Panc1 (cell line): ENCODE data around the gene IFNG-AS1. TPM values are rescaled to one million over a fixed set of nuclear protein-coding genes. Genes with fewer than 3 reads are reported as not detected.

Source experiments
- ATAC-seq: fragments of 200-7000 bp; cut with Tn5 transposase; 2 replicates; pipeline ENCODE4 v1.9.1; 2020; ENCODE audit warnings: mild to moderate bottlenecking, moderate library complexity
- BruUV-seq: library from RNA; stranded (reverse); fragments of 400-500 nt; replicated peaks from 2 replicates; lab custom pipeline; 2021; lab: Mats Ljungman, UMichigan
- CTCF ChIA-PET: fragments of 300-600 bp; sonication (Branson Sonifier 250); formaldehyde crosslinking; loops from one replicate; lab custom pipeline; 2022; ENCODE audit warnings: antibody characterized with exemption; lab: Charles Lee
- POLR2A ChIA-PET: fragments of 300-600 bp; sonication (Branson Sonifier 250); formaldehyde crosslinking; loops from one replicate; lab custom pipeline; 2022; ENCODE audit warnings: antibody characterized with exemption; lab: Charles Lee
- DNase-seq: peaks from one replicate; pipeline ENCODE4 v3.0.0-alpha.2; 2010; ENCODE audit warnings: low read depth, low spot score
- H3K27ac ChIP-seq: 2 replicates; pipeline ENCODE4 v1.5.1; 2011; ENCODE audit warnings: mild to moderate bottlenecking, low read length, inconsistent platforms
- H3K27me3 ChIP-seq: fragments of 200-500 bp; sonication (Bioruptor generic); 2 replicates; pipeline ENCODE4 v1.6.0; 2014; ENCODE audit warnings: low read length, inconsistent platforms; ENCODE audit not compliant: control insufficient read depth, insufficient read depth
- H3K36me3 ChIP-seq: fragments of 200-500 bp; sonication (Bioruptor generic); 2 replicates; pipeline ENCODE4 v1.5.1; 2014; ENCODE audit warnings: inconsistent platforms, mild to moderate bottlenecking, low read length, moderate library complexity; ENCODE audit not compliant: control insufficient read depth, insufficient read depth
- H3K4me1 ChIP-seq: 2 replicates; pipeline ENCODE4 v1.5.1; 2011; ENCODE audit warnings: inconsistent platforms, mild to moderate bottlenecking, low read length, moderate library complexity; ENCODE audit not compliant: control insufficient read depth, insufficient read depth
- H3K4me3 ChIP-seq, 2 experiments: 2 replicates each; pipeline ENCODE4 v1.5.1; 2011 to 2012; ENCODE audit warnings: low read depth in 2 of 2, low read length in 2 of 2, mild to moderate bottlenecking in 2 of 2, inconsistent platforms in 1 of 2, moderate library complexity in 1 of 2
- H3K9me3 ChIP-seq: fragments of 200-500 bp; sonication (Bioruptor generic); 2 replicates; pipeline ENCODE4 v1.5.1; 2014; ENCODE audit warnings: low read depth, mild to moderate bottlenecking, inconsistent platforms, low read length, moderate library complexity; ENCODE audit not compliant: control insufficient read depth, insufficient read depth
- POLR2AphosphoS5 ChIP-seq: IDR thresholded peaks from 2 replicates; pipeline ENCODE4 v1.6.1; 2012; ENCODE audit warnings: mild to moderate bottlenecking, low read depth, low read length, moderate library complexity
- SIN3A ChIP-seq: IDR thresholded peaks from 2 replicates; pipeline ENCODE4 v1.6.1; 2012; ENCODE audit warnings: low read depth, mild to moderate bottlenecking, low read length, moderate library complexity, borderline replicate concordance; ENCODE audit not compliant: insufficient read depth
- TCF7L2 ChIP-seq: IDR thresholded peaks from 2 replicates; pipeline ENCODE4 v1.6.1; 2011; ENCODE audit warnings: mild to moderate bottlenecking, low read depth, low read length, inconsistent platforms
- in situ Hi-C: cut with HindIII; loops from 2 replicates; pipeline ENCODE4 v1.10.0; 2016; ENCODE audit warnings: low sequenced_read_pairs, low pct_unique_long_range_greater_than_20kb
- intact Hi-C: fragments of 100-400 bp; cut with micrococcal nuclease; formaldehyde crosslinking; loops from one replicate; pipeline ENCODE4 v1.10.0; 2022; ENCODE audit not compliant: unreplicated experiment
- total RNA-seq: library from RNA; stranded (reverse); gene quantifications from one replicate; pipeline ENCODE4 v1.2.1, GENCODE V29; 2021; ENCODE audit not compliant: unreplicated experiment
- TF ChIP-seq, protein P1 (sequence below), 2 experiments: IDR thresholded peaks; 2 replicates each; pipeline ENCODE4 v1.6.1; 2011 to 2012; ENCODE audit warnings: low read depth in 2 of 2, control low read depth in 1 of 2, low read length in 1 of 2, mild to moderate bottlenecking in 1 of 2, moderate library complexity in 1 of 2; ENCODE audit not compliant: insufficient read depth in 1 of 2
- TF ChIP-seq, protein P2 (sequence below): fragments of 450-650 bp; IDR thresholded peaks from 2 replicates; pipeline ENCODE4 v1.5.1; 2017; ENCODE audit warnings: mild to moderate bottlenecking

Gene IFNG-AS1
- total RNA-seq, 1 experiment from 2014 or later, result not detected

DNA sequence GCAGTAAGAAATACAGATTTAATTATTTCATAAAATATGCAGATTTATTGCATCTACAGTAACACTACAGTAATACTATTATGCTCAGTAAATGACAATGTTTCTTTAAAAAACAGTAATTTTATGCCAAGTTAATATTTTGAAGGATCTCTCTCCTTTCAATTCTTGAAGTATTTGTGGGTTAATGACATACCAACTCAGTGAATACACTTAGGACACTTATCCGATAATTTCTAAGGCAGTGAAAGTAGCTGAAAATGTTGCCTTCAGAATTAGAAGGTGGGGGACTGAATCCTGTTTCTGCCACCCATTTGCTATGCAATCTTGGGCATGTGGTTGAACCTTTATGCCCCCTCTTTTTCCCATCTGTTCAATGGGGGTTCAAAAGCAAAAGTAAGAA lies 24.8 kb upstream of the IFNG-AS1 start:
- H3K9me3 ChIP-seq, result no peaks in the 10 kb centered on the region
- H3K36me3 ChIP-seq, result no peaks in the 10 kb centered on the region
- no peak for ATAC-seq
- no peak for DNase-seq
- ChIA-PET CTCF (no interaction called here), POLR2A (no interaction called here)
- H3K4me1 ChIP-seq, result no peaks in the 10 kb centered on the region
- no peak overlapping the region for H3K27ac ChIP-seq
- no TSS peak for BruUV-seq
- intact Hi-C loops (no loop called here), in situ Hi-C loops (no loop called here)
- H3K4me3 ChIP-seq, result no peak overlapping the region
- TF ChIP-seq SIN3A (no peak), TCF7L2 (no peak), POLR2AphosphoS5 (no peak)
- TF ChIP-seq, protein P1, sequence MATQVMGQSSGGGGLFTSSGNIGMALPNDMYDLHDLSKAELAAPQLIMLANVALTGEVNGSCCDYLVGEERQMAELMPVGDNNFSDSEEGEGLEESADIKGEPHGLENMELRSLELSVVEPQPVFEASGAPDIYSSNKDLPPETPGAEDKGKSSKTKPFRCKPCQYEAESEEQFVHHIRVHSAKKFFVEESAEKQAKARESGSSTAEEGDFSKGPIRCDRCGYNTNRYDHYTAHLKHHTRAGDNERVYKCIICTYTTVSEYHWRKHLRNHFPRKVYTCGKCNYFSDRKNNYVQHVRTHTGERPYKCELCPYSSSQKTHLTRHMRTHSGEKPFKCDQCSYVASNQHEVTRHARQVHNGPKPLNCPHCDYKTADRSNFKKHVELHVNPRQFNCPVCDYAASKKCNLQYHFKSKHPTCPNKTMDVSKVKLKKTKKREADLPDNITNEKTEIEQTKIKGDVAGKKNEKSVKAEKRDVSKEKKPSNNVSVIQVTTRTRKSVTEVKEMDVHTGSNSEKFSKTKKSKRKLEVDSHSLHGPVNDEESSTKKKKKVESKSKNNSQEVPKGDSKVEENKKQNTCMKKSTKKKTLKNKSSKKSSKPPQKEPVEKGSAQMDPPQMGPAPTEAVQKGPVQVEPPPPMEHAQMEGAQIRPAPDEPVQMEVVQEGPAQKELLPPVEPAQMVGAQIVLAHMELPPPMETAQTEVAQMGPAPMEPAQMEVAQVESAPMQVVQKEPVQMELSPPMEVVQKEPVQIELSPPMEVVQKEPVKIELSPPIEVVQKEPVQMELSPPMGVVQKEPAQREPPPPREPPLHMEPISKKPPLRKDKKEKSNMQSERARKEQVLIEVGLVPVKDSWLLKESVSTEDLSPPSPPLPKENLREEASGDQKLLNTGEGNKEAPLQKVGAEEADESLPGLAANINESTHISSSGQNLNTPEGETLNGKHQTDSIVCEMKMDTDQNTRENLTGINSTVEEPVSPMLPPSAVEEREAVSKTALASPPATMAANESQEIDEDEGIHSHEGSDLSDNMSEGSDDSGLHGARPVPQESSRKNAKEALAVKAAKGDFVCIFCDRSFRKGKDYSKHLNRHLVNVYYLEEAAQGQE (IDR thresholded peaks at IDR 0.05; ENCODE audit: insufficient read depth in 1 of 2, low read depth in 2 of 2, low read length in 1 of 2), result no peak
- TF ChIP-seq, protein P2, sequence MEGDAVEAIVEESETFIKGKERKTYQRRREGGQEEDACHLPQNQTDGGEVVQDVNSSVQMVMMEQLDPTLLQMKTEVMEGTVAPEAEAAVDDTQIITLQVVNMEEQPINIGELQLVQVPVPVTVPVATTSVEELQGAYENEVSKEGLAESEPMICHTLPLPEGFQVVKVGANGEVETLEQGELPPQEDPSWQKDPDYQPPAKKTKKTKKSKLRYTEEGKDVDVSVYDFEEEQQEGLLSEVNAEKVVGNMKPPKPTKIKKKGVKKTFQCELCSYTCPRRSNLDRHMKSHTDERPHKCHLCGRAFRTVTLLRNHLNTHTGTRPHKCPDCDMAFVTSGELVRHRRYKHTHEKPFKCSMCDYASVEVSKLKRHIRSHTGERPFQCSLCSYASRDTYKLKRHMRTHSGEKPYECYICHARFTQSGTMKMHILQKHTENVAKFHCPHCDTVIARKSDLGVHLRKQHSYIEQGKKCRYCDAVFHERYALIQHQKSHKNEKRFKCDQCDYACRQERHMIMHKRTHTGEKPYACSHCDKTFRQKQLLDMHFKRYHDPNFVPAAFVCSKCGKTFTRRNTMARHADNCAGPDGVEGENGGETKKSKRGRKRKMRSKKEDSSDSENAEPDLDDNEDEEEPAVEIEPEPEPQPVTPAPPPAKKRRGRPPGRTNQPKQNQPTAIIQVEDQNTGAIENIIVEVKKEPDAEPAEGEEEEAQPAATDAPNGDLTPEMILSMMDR, result no peak
- peaks cover 5% of the 10 kb centered on the region for H3K27me3 ChIP-seq

DNA sequence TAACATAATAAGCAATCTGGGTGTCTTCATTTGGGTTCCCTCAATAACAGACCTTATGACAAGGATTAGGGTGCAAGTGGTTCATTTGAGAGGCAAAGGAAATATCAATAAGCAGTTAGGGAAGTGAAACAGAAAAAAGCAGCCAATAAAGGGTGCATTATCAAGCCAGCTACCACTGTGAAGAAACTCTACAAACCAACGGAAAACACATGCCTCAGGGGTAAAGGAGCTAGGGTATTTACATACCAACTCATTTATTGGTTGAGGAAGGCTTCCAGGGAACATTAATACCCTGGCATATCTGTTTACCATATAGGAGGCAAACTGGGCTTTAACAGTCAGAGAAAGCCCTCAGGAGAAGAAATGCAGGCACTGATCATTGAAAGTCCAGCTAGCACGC lies 22.7 kb upstream of the IFNG-AS1 start:
- intact Hi-C loops (no loop called here), in situ Hi-C loops (no loop called here)
- BruUV-seq, result no TSS peak
- H3K4me1 ChIP-seq, result no peaks in the 10 kb centered on the region
- H3K4me3 ChIP-seq, result no peak overlapping the region
- peaks cover 5% of the 10 kb centered on the region; the same call in 1 of the 2 replicates for H3K27me3 ChIP-seq
- no peak for DNase-seq
- CTCF ChIA-PET, result no interaction called here
- no peak for ATAC-seq
- H3K36me3 ChIP-seq, result no peaks in the 10 kb centered on the region
- no peak for TF ChIP-seq POLR2AphosphoS5
- no peak for TF ChIP-seq TCF7L2
- TF ChIP-seq, protein P1 (IDR thresholded peaks at IDR 0.05; ENCODE audit: insufficient read depth in 1 of 2, low read depth in 2 of 2, low read length in 1 of 2), result no peak
- no peak for TF ChIP-seq SIN3A
- TF ChIP-seq, protein P2, result no peak
- no peaks in the 10 kb centered on the region for H3K9me3 ChIP-seq
- H3K27ac ChIP-seq, result no peak overlapping the region
- POLR2A ChIA-PET, result no interaction called here
